AG08395 (cell line): ENCODE results near the gene USP31.
A peak's percentile ranks its signal among the peaks of the same experiment; 100 is the strongest.

Source experiments
- DNase-seq: peaks from one replicate; pipeline ENCODE4 v3.0.0; 2012; ENCODE audit warnings: mixed read lengths, low spot score

USP31 gene, protein sequence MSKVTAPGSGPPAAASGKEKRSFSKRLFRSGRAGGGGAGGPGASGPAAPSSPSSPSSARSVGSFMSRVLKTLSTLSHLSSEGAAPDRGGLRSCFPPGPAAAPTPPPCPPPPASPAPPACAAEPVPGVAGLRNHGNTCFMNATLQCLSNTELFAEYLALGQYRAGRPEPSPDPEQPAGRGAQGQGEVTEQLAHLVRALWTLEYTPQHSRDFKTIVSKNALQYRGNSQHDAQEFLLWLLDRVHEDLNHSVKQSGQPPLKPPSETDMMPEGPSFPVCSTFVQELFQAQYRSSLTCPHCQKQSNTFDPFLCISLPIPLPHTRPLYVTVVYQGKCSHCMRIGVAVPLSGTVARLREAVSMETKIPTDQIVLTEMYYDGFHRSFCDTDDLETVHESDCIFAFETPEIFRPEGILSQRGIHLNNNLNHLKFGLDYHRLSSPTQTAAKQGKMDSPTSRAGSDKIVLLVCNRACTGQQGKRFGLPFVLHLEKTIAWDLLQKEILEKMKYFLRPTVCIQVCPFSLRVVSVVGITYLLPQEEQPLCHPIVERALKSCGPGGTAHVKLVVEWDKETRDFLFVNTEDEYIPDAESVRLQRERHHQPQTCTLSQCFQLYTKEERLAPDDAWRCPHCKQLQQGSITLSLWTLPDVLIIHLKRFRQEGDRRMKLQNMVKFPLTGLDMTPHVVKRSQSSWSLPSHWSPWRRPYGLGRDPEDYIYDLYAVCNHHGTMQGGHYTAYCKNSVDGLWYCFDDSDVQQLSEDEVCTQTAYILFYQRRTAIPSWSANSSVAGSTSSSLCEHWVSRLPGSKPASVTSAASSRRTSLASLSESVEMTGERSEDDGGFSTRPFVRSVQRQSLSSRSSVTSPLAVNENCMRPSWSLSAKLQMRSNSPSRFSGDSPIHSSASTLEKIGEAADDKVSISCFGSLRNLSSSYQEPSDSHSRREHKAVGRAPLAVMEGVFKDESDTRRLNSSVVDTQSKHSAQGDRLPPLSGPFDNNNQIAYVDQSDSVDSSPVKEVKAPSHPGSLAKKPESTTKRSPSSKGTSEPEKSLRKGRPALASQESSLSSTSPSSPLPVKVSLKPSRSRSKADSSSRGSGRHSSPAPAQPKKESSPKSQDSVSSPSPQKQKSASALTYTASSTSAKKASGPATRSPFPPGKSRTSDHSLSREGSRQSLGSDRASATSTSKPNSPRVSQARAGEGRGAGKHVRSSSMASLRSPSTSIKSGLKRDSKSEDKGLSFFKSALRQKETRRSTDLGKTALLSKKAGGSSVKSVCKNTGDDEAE (N-terminal part only)

DNA sequence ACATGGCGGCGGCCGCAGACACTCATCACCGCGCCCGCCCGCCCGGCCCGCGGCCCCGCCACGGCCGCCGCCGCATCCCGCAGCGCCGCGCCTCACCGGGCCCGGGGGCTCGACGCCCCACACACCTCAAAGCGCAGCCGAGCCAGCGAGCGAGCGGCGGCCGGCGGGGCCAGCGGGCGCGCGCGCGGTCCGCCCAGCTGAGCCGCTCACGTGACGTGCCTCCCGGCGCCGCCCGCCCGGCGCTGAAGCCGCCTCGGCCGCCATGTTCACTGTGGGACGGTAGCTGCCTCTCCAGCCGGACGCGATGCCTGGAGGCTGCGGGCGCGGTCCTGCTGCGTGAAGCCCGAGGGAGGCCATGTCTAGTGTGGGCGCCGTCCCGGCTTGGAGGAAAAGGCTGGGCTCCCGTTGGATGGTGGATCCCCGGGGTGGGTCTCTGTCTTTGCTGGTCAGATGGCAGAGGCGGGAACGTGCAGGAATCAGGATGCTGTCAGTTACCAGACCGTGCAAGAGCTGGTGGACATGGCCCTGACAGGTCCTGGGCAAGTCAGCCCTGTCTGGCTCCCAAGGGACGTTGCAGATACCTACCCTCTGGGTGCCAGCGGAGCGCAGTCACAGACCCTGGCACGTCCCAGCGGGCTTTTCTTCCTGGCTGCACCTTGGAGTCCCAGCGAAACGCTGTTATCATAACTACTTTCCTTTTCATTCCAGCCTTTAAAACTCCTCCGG lies at the start of gene USP31:
Gene USP31, minus strand, starts transcription at position 186 of the 726 bp plus-strand sequence. Its CDS starts 182 bp downstream, at position 4.
- DNase-seq = peak; percentile 94

DNA sequence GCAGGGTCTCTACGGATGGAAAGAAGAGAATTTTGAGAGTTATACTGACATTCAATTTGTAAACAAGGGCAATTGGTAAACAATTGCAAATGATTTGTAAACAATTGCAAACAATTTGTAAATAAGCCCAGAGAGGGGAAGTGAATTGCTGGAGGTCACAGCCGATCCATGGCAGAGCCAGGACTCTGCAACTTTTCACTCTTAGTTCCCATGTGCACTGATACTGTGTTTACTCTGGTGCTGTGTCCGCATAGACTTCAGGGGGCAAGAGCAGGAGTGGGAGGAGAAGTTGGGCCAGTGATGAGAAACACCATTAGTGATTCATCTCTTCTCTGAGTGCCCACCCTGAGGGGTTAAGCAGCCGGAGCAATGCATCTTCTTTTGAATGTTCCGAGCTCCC lies 47.3 kb upstream of the USP31 start:
- no peak for DNase-seq

DNA sequence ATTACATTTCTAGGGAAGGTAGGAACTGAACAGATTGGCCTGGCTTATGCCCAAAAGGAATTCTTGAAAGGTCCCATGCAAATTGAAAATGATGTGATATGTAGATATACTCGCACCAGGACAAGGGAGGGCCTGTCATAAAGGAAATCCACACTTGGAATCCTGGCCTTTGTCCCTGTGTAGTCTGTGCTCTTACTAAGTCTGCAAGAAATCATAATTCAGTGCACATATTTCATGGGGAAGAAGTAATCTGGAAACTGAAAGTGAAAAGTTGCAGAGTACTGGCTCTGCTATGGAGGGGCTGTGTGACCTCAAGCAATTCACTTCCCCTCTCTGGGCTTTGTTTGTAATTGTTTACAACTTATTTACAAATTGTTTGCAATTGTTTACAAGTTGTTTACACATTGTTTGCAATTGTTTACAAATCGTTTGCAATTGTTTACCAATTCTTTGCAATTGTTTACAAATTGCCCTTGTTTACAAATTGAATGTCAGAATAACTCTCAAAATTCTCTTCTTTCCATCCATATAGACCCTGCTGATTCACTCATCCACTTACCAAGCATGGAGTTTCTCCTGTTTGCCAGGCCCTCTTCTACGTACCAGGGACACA lies 46.2 kb upstream of the USP31 start:
- no peak for DNase-seq

DNA sequence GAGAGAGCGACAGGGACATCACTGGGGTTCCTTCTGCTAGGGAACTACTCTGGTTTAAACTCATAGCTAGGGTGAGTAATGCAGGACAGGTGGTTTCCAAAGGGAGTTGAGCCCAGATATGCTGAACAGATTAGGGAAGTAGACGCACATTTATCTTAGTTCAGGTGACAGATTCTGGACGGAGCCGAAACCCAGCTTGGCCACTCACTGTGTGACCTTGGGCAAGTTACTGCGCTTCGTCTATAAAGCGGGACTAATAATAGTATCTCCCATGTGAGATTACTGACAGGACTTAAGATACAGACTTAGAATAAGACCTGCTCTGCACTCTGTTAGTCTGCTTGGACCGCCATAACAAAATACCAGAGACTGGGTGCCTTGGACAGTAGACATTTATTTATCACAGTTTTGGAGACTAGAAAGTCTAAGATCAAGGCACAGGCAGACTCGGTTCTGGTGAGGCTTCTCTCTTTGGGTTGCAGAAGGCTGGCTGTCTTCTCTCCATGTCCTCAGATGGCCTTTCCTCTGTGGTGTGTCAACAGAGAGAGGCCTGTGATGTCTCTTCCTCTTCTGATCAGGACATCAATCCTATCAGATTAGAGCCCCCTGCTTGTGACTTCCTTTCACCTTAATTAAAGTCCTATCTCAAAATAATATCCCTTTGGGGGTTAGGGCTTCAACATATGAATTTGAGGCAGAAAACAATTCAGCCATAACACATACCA lies 45.4 kb upstream of the USP31 start:
- no peak for DNase-seq

DNA sequence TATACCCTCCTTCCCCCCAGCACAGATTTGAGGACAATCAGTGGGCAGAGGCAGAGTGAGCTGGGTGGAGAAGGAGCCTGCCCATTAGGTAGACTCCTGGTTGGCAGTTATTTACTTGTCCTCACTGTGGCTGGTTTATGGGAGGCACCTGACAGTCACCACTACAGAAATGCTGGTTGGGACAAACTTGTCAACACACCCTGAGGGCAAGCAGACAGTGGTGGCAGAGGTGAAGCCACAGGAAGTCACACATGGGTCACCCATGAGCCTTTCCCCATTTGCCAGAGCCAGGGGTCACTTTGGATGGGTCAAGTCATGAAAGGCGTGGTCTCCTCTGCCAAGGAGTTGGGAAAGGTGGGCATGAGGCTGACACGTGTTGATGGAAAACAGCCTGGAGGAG lies 39.7 kb upstream of the USP31 start:
- no peak for DNase-seq

DNA sequence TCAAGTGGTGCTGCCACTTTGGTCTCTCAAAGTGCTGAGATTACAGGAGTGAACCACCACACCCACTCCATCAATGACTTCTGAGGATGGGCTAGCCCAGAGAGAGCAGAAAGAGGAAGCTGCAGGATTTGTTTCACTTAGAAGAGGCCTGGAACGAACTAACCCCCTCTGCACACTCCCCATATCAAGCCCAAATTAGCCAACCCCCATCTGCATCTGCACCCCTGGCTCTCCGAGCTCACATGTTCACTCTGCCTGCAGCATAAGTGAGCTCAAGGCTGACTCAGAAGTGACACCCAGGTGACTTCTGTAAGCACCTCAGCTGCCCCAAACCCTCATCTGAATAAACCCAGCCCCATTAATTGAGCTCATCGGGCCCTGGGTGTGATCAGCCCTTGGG lies 38.1 kb upstream of the USP31 start:
- no peak for DNase-seq

DNA sequence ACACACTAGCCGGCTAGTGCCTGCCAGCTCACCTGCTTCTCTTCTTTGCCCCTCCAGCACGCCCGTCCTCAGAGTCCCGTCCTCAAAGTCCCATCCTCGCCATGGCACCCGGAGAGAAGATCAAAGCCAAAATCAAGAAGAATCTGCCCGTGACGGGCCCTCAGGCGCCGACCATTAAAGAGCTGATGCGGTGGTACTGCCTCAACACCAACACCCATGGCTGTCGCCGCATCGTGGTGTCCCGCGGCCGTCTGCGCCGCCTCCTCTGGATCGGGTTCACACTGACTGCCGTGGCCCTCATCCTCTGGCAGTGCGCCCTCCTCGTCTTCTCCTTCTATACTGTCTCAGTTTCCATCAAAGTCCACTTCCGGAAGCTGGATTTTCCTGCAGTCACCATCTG lies 36.9 kb upstream of the USP31 start:
- no peak for DNase-seq

DNA sequence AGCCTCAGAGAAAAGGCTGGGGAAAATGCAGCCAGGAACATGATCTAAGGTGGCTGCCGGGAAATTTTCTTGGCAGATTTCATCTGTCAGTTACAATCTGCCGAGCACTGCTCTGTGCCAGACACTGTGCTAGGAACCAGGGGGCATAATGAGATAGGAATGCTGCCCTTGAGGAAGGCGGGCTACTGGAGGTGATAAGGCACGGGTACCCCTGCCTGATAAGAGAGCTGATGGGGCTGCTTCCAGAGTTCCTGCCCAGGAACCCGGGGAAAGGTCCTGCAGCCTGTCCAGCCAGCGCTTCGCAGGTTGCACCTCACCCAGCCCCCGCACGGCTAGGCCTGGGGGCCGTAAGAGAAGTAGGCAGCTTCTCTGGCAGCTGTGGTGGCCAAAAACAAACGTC lies 36.4 kb upstream of the USP31 start:
- DNase-seq = no peak

DNA sequence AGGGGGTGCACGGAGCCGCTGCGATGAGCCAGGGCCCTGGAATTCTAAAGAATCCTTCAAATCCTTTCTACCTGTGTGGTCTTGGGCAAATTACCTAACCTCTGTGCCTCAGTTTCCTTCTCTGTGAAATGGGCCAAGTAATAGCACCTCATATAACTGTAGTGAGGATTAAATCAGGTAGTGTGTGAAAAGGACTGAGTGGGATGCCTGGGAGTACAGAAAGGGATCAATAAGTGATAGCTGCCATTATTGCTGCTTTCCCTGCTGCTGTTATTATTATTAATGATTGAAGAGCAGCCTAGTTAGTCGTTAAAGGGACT lies 34.3 kb upstream of the USP31 start:
- no peak for DNase-seq

DNA sequence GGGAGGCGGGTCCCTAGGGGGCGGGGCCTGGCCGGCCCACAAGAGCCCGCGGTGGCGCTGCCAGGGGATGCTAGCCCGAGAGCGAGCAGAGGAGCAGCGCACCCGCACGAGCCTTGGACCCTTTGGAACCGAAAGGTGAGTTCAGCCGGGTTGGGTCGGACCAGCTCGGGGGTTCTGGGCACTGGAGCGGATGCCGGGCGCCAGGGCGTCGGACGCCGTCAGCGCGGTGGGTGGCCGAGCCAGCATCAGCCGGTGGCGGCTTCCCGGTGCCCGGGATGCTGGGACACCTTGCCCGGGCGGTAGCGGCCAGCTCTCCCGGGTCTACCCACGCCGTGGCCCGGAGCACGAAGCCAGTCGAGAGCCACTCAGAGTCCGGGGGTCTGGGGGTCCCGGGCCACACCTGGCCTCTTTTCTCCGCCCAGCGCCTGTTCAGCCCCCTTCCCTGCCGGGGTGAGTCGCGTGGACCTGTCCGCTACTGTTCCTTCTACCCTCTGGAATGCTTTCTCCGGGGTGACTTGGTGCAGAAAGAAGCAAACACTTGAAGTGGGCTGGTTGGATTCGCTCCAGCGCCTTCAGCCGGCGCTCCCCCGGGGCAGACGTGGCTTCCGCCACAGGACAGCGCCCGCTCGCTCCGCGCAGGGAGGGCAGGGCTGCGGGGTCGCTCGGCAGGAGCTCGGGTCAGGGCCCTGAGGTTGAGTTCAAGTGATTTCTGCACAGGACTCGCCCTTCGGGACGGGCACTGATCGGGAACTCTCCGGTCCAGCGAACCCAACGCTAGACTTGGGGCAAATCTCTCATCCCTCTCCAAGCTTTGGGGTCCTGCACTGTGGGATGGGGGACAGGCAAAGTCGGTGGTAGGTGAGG lies 33.7 kb upstream of the USP31 start, which contains the start of gene SCNN1G:
Gene SCNN1G, plus strand, starts transcription at position 67 of the 864 bp plus-strand sequence. CDS start 3,527 bp downstream, outside the sequence.
- no peak for DNase-seq

DNA sequence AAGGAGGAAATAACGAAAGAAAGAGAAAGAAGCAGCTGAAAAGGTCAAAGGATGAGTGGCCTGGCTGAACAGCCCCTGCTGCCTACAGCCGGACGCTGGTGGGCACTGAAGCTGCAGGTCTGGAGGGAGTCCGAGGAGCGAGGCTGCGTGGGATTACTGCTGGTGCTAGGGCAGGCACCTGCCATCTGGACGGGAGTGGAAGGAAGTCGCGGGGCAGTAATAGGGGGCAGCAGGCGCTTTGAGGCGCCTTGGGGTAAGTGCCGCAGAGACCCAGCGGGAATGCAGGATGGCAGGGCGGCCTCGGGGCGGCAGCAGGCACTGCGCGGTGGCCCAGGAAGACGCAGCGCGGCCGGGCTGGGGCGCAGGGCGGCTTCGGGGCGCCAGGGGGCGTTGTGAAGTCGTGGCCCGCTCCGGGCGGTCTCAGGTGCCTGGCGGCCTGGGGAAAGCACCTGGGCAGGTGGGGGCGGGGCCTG lies 33.0 kb upstream of the USP31 start:
- peak; percentile 68 for DNase-seq

DNA sequence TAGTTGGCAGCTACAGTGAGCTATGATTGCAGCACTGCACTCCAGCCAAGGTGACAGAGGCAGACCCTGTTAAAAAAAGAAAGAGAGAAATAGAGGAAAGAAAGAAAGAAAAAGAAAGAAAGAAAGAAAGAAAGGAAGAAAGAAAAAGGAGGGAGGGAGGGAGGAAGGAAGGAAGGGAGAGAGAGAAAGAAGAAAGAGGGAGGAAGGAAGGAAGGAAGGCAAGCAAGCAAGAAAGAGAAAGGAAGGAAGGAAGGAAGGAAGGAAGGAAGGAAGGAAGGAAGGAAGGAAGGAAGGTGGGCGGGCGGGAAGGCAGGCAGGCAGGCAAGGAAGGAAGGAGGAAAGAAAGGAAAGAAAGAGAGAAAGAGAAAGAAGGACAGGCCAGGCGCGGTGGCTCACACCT lies 32.3 kb upstream of the USP31 start:
- no peak for DNase-seq

DNA sequence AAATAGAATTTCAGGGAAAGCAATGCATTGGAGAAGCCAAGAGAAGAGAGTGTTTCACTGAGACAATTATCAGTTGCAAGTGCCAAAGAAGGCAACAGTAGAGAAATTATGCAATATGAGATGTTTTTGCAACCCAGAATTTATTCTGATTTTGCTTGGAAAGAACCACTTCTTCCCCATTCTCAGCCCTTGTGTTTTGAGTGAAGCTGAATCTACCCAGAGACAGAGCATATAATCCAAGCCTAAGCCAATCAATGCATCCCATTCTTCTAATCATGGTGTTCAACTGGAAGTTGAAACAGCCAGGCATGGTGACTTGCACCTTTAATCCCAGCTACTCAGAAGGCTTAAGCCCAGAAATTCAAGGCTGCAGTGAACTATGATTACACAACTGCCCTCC lies 26.4 kb upstream of the USP31 start:
- no peak for DNase-seq

DNA sequence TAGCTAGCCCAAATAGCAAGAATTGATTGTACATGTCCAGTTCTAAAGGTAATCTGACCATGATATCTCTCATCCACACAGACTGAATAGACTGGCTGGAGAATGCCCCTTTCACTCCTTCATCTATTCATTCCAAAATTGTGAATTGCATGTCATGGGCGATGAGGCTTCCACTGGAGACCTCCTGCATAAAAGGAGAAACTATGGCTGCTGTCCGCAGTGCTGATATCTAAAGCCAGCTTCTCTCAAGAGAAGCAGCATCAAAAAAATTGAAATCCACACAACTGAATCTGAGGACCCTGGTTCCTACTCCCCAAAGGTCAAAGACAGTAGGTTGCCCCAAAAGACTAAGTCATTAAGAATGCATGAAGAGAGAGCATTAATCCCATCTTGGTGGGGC lies 25.4 kb upstream of the USP31 start:
- no peak for DNase-seq

DNA sequence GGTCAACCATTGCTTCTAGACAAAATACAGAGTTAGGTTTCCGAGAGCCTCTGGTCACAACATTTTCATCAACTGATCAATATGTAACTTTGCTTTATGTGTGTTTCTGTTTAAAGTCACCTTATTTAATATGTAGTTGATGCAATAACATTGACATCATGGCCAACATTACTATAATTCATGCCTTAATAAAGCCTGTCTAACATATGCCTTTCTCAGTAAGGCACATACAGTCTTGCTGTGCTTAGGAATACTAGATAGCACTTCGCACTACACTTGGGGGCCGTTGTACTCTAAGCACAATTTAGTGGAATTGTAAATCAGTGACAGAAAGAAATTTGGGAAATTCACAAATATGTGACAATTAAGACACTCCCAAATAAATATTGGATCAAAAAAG lies 23.7 kb upstream of the USP31 start:
- DNase-seq = no peak

DNA sequence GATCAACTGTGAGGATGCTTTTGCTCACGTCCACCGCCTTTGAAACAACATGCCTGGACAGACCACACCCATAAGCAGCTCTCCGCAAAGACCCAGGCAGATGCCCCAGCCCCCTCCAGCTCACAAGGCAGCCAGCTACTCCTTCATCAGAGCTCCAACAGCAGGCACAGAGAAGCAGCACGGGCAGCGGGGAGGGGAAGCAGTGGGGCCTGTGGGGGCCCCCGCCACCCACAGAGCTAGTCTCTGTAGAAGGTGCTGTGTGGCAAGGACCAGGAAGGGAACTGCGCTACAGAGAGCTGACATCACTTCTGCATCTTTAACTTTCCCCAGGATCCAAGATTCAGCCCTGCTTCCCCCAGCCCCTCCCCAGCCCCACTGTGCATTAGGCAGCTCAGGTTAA lies 23.3 kb upstream of the USP31 start:
- DNase-seq = no peak

DNA sequence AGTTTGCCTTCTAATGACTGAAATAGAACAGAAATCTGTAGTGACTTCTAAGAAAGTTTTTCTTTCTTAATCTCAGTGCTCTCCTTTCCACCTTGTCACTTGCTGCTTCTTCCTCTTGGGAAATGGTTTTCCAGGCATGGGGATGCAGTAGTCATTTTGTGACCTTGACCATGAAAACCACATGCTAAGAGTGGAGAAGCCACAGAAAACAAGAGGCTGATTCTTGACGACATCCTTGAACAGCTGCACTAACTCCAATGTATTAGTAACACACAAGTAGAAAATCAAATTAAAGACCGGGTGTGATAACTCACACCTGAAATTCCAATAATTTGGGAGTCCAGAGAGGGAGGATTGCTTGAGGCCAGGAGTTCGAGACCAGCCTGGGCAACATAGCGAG lies 15.5 kb upstream of the USP31 start:
- no peak for DNase-seq

DNA sequence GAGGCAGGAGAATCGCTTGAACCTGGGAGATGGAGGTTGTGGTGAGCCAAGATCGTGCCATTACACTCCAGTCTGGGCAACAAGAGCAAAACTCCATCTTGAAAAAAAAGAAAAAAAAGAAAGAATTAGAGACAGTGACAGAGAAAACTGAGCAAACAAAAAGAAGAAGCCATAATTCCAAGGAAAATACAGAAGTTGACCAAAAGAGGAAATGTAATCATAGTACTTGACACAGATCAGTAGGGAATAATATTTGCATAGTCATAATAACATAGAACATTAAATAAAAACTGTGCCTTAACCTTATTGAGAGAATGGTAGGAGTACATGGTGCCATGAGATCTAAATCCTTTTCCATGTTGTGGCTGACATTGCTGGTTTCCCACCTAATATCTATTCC lies 14.7 kb upstream of the USP31 start:
- DNase-seq = no peak

DNA sequence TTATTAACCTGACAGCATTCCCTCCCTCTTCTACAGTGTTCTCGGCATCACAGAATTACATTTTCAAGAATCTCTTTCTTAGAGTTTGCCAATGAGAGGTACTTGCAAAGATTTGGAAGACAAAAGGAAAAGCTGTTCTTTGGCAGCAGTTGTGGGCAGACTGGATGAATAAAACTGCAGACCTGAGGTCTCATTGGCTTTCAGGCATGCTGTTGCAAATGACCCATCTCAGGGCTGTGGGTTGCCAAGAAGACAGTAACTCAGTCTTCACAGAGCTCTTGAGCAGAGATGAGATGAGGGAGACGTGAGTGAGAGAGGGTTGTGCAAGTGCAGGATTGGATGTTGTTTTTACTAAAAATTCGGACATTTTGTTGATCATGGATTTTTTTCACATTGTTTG lies 11.3 kb upstream of the USP31 start:
- no peak for DNase-seq

DNA sequence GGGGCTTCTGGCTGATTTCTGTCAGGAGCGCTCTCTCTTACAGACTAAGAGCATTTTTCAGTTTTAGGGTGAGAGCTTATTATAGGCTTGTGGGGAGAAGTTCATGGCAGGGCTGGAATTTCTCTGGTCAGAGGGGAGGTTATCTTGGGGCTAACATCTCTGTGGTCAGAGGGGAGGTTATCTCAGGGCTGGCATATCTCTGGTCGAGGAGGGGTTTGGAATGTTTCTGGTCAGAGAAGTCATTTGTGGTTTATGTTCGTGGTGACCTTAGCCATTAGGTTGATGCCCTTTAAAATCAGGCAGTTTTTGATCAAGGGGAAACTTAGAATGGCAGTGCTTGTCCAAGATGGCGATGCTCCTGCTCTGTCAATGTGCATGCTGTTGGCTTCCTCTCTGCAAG lies 10.8 kb upstream of the USP31 start:
- no peak for DNase-seq
